K562 (cell line): Measurements from ENCODE around the gene IRF2BP1. TPM values are rescaled to one million over a fixed set of nuclear protein-coding genes. Genes with fewer than 3 reads are reported as not detected.

Source experiments
- ATAC-seq: fragments of 200-7000 bp; cut with Tn5 transposase; 3 replicates; pipeline ENCODE4 v1.9.1; 2020; ENCODE audit warnings: moderate library complexity
- BruUV-seq: library from RNA; stranded (reverse); fragments of 400-500 nt; replicated peaks from 2 replicates; lab custom pipeline; 2021; lab: Mats Ljungman, UMichigan
- CTCF ChIA-PET: fragments of 300-600 bp; formaldehyde crosslinking; extraction: SDS; loops from one replicate; lab custom pipeline; 2021; ENCODE audit warnings: low intra/inter-chr PET ratio; lab: Yijun Ruan, JAX
- POLR2A ChIA-PET: fragments of 300-600, 350-650 bp; sonication (Branson Sonifier 250); formaldehyde crosslinking; extraction: SDS; loops from one replicate; lab custom pipeline; 2021; ENCODE audit warnings: antibody characterized with exemption, inconsistent platforms; lab: Yijun Ruan, JAX
- DNase-seq, 4 experiments: peaks; one replicate each; pipeline versions ENCODE4 v3.0.0 to v3.0.0-alpha.2; 2011 to 2018; ENCODE audit warnings: low spot score in 3 of 4, mixed read lengths in 3 of 4; ENCODE audit errors: extremely low read depth in 1 of 4
- FAIRE-seq: peaks from 2 replicates; lab custom pipeline; 2011; peaks lifted over from hg19 to GRCh38; lab: Jason Lieb, UNC
- H2AFZ ChIP-seq: 2 replicates; pipeline ENCODE4 v1.6.0; 2011; ENCODE audit warnings: low read depth, low read length, control low read depth, inconsistent platforms
- H3K27ac ChIP-seq: fragments of 200-600 bp; 3 replicates; pipeline ENCODE4 v1.8.0; 2011; ENCODE audit warnings: low read depth, mild to moderate bottlenecking, control low read depth, inconsistent platforms, low read length, moderate library complexity, mixed read lengths; ENCODE audit errors: extremely low read depth
- H3K27me3 ChIP-seq, 2 experiments: fragments of 300-600 bp in 1 of 2; 2 replicates in 1 of 2; 3 replicates in 1 of 2; pipeline versions ENCODE4 v1.6.0 to v1.8.0; 2011; ENCODE audit warnings: inconsistent platforms in 2 of 2, low read length in 2 of 2, mild to moderate bottlenecking in 1 of 2, mixed read lengths in 1 of 2, moderate library complexity in 1 of 2; ENCODE audit not compliant: control insufficient read depth in 2 of 2, insufficient read depth in 2 of 2
- H3K36me3 ChIP-seq: fragments of 300-600 bp; 3 replicates; pipeline ENCODE4 v1.8.0; 2011; ENCODE audit warnings: mild to moderate bottlenecking, low read length, inconsistent platforms; ENCODE audit not compliant: control insufficient read depth, insufficient read depth
- H3K4me1 ChIP-seq, 2 experiments: fragments of 200-600 bp in 1 of 2; replicated peaks in 1 of 2; 2 replicates in 1 of 2; 3 replicates in 1 of 2; pipeline versions ENCODE4 v1.5.1 to v1.8.0; 2011; ENCODE audit warnings: inconsistent platforms in 2 of 2, low read length in 2 of 2, mild to moderate bottlenecking in 1 of 2, mixed read lengths in 1 of 2, moderate library complexity in 1 of 2; ENCODE audit not compliant: control insufficient read depth in 2 of 2, insufficient read depth in 2 of 2
- H3K4me2 ChIP-seq: 2 replicates; pipeline ENCODE4 v1.6.1; 2011; ENCODE audit warnings: low read length, control low read depth, inconsistent platforms, mixed read lengths; ENCODE audit not compliant: insufficient read depth
- H3K4me3 ChIP-seq: fragments of 200-600 bp; sonication (generic), shearing (Covaris generic); 2 replicates; pipeline ENCODE4 v1.5.1; 2016; ENCODE audit warnings: control low read depth, inconsistent platforms
- H3K79me2 ChIP-seq: fragments of 200-600 bp; 3 replicates; pipeline ENCODE4 v1.8.0; 2011; ENCODE audit warnings: low read length, inconsistent platforms; ENCODE audit not compliant: control insufficient read depth, insufficient read depth
- H3K9ac ChIP-seq, 2 experiments: 2 replicates each; pipeline versions ENCODE4 v1.6.0 to v1.6.1; 2011; ENCODE audit warnings: low read depth in 2 of 2, low read length in 2 of 2, control low read depth in 1 of 2, inconsistent platforms in 1 of 2, mild to moderate bottlenecking in 1 of 2, mixed read lengths in 1 of 2; ENCODE audit not compliant: insufficient read depth in 1 of 2
- H3K9me1 ChIP-seq: one replicate; pipeline ENCODE4 v1.6.0; 2011; ENCODE audit warnings: inconsistent platforms, mild to moderate bottlenecking, low read length, moderate library complexity; ENCODE audit not compliant: control insufficient read depth, insufficient read depth
- H3K9me3 ChIP-seq: replicated peaks from 2 replicates; pipeline ENCODE4 v1.5.1; 2011; ENCODE audit warnings: low read depth, low read length, inconsistent platforms; ENCODE audit not compliant: control insufficient read depth, insufficient read depth
- H4K20me1 ChIP-seq: replicated peaks from 2 replicates; pipeline ENCODE4 v1.6.1; 2011; ENCODE audit warnings: low read length, inconsistent platforms, mixed read lengths; ENCODE audit not compliant: control insufficient read depth, insufficient read depth
- CHCHD3 ChIP-seq: fragments of 250-450 bp; sonication (Bioruptor Pico); IDR thresholded peaks from 2 replicates; pipeline ENCODE4 v2.1.2; 2022; ENCODE audit warnings: mild to moderate bottlenecking
- E2F3 ChIP-seq: fragments of 250-450 bp; sonication (Bioruptor Pico); IDR thresholded peaks from 2 replicates; pipeline ENCODE4 v1.4.0; 2020; ENCODE audit warnings: mild to moderate bottlenecking
- EGR1 ChIP-seq: fragments of 450-650 bp; conservative IDR thresholded peaks from 2 replicates; pipeline ENCODE4 v1.6.1; 2017; ENCODE audit warnings: mild to moderate bottlenecking
- FOXA3 ChIP-seq, 2 experiments: fragments of 450-650 bp in 1 of 2; sonication (generic) in 1 of 2; formaldehyde crosslinking; IDR thresholded peaks in 1 of 2; conservative IDR thresholded peaks in 1 of 2; 2 replicates each; pipeline versions ENCODE4 v1.4.0 to v1.8.0; 2020 to 2022; ENCODE audit warnings: mild to moderate bottlenecking in 2 of 2, missing genetic modification reagents in 1 of 2
- FUS ChIP-seq: fragments of 200-400 bp; formaldehyde crosslinking; optimal IDR thresholded peaks from 2 replicates; pipeline ENCODE3; 2017; ENCODE audit warnings: low read depth, low read length
- GATA2 ChIP-seq: sonication (generic); formaldehyde crosslinking; IDR thresholded peaks from 2 replicates; pipeline ENCODE4 v1.4.0; 2020; ENCODE audit warnings: mild to moderate bottlenecking, missing genetic modification reagents
- NEUROD1 ChIP-seq: fragments of 150-350 bp; IDR thresholded peaks from 2 replicates; pipeline ENCODE4 v1.6.1; 2014; ENCODE audit warnings: borderline replicate concordance, low read length, low read depth; ENCODE audit not compliant: partially characterized antibody
- ZNF584 ChIP-seq: fragments of 200-800 bp; sonication (Bioruptor generic); IDR thresholded peaks from 2 replicates; pipeline ENCODE4 v1.6.1; 2016; ENCODE audit warnings: low read depth, mild to moderate bottlenecking, missing genetic modification characterization, missing compliant biosample characterization
- WGBS: fragments of 100-300 bp; shearing (Covaris generic); methylation state at CpG from one replicate; pipeline ENCODE4 v1.1.6; 2016; ENCODE audit warnings: low coverage, mixed read lengths; ENCODE audit not compliant: insufficient coverage; ENCODE audit errors: missing lambda C conversion rate; 5-methylcytosine and 5-hydroxymethylcytosine counted together
- in situ Hi-C: fragments of 300-500 bp; cut with MboI; formaldehyde crosslinking; loops from 4 replicates; pipeline ENCODE4 v1.15.0; 2018; ENCODE audit warnings: inconsistent platforms, mixed read lengths
- intact Hi-C: fragments of 100-400 bp; cut with micrococcal nuclease; formaldehyde crosslinking; loops from 2 replicates; pipeline ENCODE4 v1.14.2; 2022
- polyA plus RNA-seq, 8 experiments: library from polyadenylated mRNA; depleted of rRNA in 4 of 8; stranded (reverse) in 5 of 8; unstranded in 3 of 8; fragments of >200 nt; fragmentation: Nextera tagmentation in 2 of 8; fragmentation: Illumina TruSeq in 1 of 8; extraction: Ambion mirVana in 2 of 8; extraction: Trizol in 1 of 8; gene quantifications; 2 replicates each; pipeline versions ENCODE4 v1.2.1 to v1.2.3, GENCODE V29; 2011 to 2014; ENCODE audit warnings: inconsistent platforms in 1 of 8, missing spikeins in 1 of 8
- total RNA-seq, 7 experiments: library from RNA; depleted of rRNA in 6 of 7; stranded (reverse); fragments of >200 nt in 6 of 7; fragmentation: Illumina TruSeq in 2 of 7; extraction: Trizol in 2 of 7; gene quantifications; 2 replicates each; pipeline versions ENCODE4 v1.2.1 to v1.2.3, GENCODE V29; 2011 to 2021; ENCODE audit warnings: low replicate concordance in 1 of 7
- TF ChIP-seq, protein P1 (sequence below), 2 experiments: fragments of 150-350 bp in 1 of 2; IDR thresholded peaks; 2 replicates each; pipeline ENCODE4 v1.6.1; 2012 to 2016; ENCODE audit warnings: low read depth in 2 of 2, low read length in 2 of 2, mild to moderate bottlenecking in 1 of 2, moderate library complexity in 1 of 2

The IRF2BP1 gene
- total and polyA plus RNA-seq, 9 of the 15 experiments (the other 6 are each of a cell fraction or from before 2014, with no cell fraction given) = 0.61 to 35.9 (median 3.5) TPM

DNA sequence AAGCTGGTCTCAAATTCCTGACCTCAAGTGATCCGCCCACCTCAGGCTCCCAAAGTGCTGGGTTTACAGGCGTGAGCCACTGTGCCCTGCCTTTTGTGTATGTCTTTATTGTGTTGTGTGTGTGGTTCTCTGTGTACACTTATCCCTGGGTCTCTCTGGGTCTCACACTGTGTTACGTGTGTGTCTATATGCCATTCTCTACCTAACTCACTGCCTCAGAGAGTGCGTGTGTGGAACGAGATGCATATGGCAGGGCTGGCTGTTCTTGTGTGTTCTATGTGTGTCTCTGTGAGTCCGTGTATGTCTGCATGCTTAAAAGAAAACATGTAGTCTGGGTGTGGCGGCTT is 11.3 kb downstream of the IRF2BP1 start:
- no peak for TF ChIP-seq FUS
- TF ChIP-seq EGR1 = peak; percentile 43; the same call in 1 of the 2 replicates
- Histone ChIP-seq H3K4me2 (no peak overlapping the region), H3K4me1 (peaks cover 51 to 72% of the 10 kb centered on the region in 2 experiments), H3K36me3 (peaks cover 9% of the 10 kb centered on the region), H3K79me2 (peaks cover 3% of the 10 kb centered on the region; the same call in 1 of the 3 replicates), H3K9ac (peak overlapping the region; percentile 1 to 39; a peak in 3 of 4 replicates), H3K9me1 (no peaks in the 10 kb centered on the region), H3K27ac (peak overlapping the region; percentile 72), H3K4me3 (no peak overlapping the region), H3K9me3 (no peaks in the 10 kb centered on the region), H2AFZ (0 out of 2 replicates have a peak overlapping the region, but pooled peaks have one; percentile 5), H3K27me3 (no peaks in the 10 kb centered on the region), H4K20me1 (no peaks in the 10 kb centered on the region)
- in situ Hi-C loops = no loop called here
- no TSS peak for BruUV-seq
- DNase-seq (no peak), ATAC-seq (no peak), FAIRE-seq (peak; percentile 26)
- ChIA-PET CTCF (no interaction called here), POLR2A (interaction anchor here (1.3 kb wide), 1 partner anchor 11 kb away, joined by 3 read pairs; the partner anchor contains the start of gene IRF2BP1)
- intact Hi-C loops = no loop called here
- 60% methylated on average over 7 of the region's 7 CpGs for WGBS

DNA sequence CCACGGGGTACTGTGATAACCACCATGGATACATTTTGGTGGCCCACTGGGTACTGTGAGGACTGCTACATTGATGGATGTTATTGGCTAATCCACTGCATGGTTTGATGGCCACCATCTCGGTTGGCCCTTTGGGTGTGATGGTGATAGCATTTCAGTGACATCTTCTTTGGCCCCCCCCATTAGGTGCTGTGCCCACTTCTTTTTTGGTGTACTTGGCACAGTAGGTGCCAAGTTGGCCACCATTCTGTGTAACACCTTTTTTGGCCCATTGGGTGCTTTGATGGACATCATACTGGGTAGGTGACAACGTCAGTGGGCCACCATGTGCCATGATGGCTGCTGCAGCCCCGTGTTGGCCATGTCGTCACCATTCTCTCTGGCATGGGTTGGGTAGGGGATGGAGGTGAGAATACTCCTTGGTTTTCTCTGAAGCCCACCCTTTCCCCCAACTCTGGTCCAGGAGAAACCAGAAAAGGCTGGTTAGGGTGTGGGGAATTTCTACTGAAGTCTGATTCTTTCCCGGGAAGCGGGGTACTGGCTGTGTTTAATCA is 12.6 kb downstream of the IRF2BP1 start:
- DNase-seq (no peak), ATAC-seq (no peak), FAIRE-seq (no peak)
- in situ Hi-C loops (no loop called here), intact Hi-C loops (no loop called here)
- Histone ChIP-seq H3K4me2 (peak overlapping the region; percentile 52; the same call in 1 of the 2 replicates), H3K27me3 (no peaks in the 10 kb centered on the region), H4K20me1 (no peaks in the 10 kb centered on the region), H3K9me1 (no peaks in the 10 kb centered on the region), H3K27ac (peak overlapping the region; percentile 72), H3K4me1 (peaks cover 48 to 61% of the 10 kb centered on the region in 2 experiments), H3K9ac (peak overlapping the region; percentile 25 to 74; a peak in 2 of 4 replicates), H2AFZ (peak overlapping the region; percentile 4; the same call in 1 of the 2 replicates), H3K79me2 (peaks cover 3% of the 10 kb centered on the region; the same call in 1 of the 3 replicates), H3K4me3 (no peak overlapping the region), H3K9me3 (no peaks in the 10 kb centered on the region), H3K36me3 (peaks cover 9% of the 10 kb centered on the region)
- ChIA-PET POLR2A (interaction anchor here (0.9 to 1.3 kb wide), 2 partner anchors 10 to 13 kb away, joined by 3 to 4 read pairs; partner anchors contain the start of genes IRF2BP1 and SYMPK), CTCF (no interaction called here)
- TSS peak; percentile 39 for BruUV-seq
- WGBS = 64% methylated on average over 7 of the region's 7 CpGs
- 0 out of 2 replicates have a peak, but pooled peaks have one; percentile 31 for TF ChIP-seq E2F3
- no peak for TF ChIP-seq ZNF584 (CRISPR knock-in tag)
- TF ChIP-seq FOXA3 (CRISPR knock-in tag; conservative IDR thresholded peaks at IDR 0.05 in 1 of 2, IDR thresholded peaks at IDR 0.05 in 1 of 2) = peak in 1 of 2 experiments; percentile 19; a peak in 2 of 4 replicates
- TF ChIP-seq GATA2 = no peak
- TF ChIP-seq, protein P1, sequence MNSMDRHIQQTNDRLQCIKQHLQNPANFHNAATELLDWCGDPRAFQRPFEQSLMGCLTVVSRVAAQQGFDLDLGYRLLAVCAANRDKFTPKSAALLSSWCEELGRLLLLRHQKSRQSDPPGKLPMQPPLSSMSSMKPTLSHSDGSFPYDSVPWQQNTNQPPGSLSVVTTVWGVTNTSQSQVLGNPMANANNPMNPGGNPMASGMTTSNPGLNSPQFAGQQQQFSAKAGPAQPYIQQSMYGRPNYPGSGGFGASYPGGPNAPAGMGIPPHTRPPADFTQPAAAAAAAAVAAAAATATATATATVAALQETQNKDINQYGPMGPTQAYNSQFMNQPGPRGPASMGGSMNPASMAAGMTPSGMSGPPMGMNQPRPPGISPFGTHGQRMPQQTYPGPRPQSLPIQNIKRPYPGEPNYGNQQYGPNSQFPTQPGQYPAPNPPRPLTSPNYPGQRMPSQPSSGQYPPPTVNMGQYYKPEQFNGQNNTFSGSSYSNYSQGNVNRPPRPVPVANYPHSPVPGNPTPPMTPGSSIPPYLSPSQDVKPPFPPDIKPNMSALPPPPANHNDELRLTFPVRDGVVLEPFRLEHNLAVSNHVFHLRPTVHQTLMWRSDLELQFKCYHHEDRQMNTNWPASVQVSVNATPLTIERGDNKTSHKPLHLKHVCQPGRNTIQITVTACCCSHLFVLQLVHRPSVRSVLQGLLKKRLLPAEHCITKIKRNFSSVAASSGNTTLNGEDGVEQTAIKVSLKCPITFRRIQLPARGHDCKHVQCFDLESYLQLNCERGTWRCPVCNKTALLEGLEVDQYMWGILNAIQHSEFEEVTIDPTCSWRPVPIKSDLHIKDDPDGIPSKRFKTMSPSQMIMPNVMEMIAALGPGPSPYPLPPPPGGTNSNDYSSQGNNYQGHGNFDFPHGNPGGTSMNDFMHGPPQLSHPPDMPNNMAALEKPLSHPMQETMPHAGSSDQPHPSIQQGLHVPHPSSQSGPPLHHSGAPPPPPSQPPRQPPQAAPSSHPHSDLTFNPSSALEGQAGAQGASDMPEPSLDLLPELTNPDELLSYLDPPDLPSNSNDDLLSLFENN (IDR thresholded peaks at IDR 0.05; ENCODE audit: low read depth in 2 of 2, low read length in 2 of 2) = no peak
- no peak for TF ChIP-seq CHCHD3 (CRISPR knock-in tag)
- no peak for TF ChIP-seq NEUROD1
